Mesangial cell (primary cell): Measurements from ENCODE around the gene AMPD3. TPM values are rescaled to one million over a fixed set of nuclear protein-coding genes. Genes with fewer than 3 reads are reported as not detected.

ENCODE experiments used
- total RNA-seq: library from RNA; depleted of rRNA; stranded (reverse); fragments of >200 nt; gene quantifications from 2 replicates; pipeline ENCODE4 v1.2.3, GENCODE V29; 2015

Gene AMPD3
- 4.8 and 5.4 TPM in 2 replicates for total RNA-seq

GRCh38 chr11:10454878-10455631, at the start of gene AMPD3:
TSS of gene AMPD3 (plus strand) at chr11:10455264. CDS start at chr11:10461520, 6,256 bp downstream.

GRCh38 chr11:10540915-10541560, 86.0 kb downstream of the AMPD3 start, which contains the start of gene RNF141:
TSS of gene RNF141 (minus strand) at chr11:10541187. CDS start at chr11:10534158, 7,029 bp downstream.

Other genes with a start within 250 kb of the AMPD3 start
- 14.0 and 25.9 TPM in 2 replicates for gene SBF2, start 161.0 kb upstream of the AMPD3 start, total RNA-seq
- 22.2 and 31.4 TPM in 2 replicates for gene ADM, start 150.2 kb upstream of the AMPD3 start, total RNA-seq
- 11.8 and 13.2 TPM in 2 replicates for gene RNF141, start 85.9 kb downstream of the AMPD3 start, total RNA-seq
- gene LYVE1, start 113.4 kb downstream of the AMPD3 start, total RNA-seq, result not detected in 2 replicates
- 0.33 and 6.0 TPM in 2 replicates for gene IRAG1, start 238.5 kb downstream of the AMPD3 start, total RNA-seq